HG02973 (cell line): ENCODE data around the gene NFATC1.

Source experiments
- ATAC-seq: cut with Tn5 transposase; IDR thresholded peaks from one replicate; pipeline ENCODE4 v1.9.1; 2021; ENCODE audit warnings: moderate library complexity; ENCODE audit not compliant: unreplicated experiment

NFATC1 gene

DNA sequence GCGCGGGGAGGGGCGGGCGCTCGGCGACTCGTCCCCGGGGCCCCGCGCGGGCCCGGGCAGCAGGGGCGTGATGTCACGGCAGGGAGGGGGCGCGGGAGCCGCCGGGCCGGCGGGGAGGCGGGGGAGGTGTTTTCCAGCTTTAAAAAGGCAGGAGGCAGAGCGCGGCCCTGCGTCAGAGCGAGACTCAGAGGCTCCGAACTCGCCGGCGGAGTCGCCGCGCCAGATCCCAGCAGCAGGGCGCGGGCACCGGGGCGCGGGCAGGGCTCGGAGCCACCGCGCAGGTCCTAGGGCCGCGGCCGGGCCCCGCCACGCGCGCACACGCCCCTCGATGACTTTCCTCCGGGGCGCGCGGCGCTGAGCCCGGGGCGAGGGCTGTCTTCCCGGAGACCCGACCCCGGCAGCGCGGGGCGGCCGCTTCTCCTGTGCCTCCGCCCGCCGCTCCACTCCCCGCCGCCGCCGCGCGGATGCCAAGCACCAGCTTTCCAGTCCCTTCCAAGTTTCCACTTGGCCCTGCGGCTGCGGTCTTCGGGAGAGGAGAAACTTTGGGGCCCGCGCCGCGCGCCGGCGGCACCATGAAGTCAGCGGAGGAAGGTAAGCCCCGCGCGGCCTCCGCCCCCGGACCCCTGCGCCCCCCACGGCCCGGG lies at the start of gene NFATC1:
Gene NFATC1, plus strand, starts transcription at position 170 of the 644 bp plus-strand sequence. Its CDS starts 295 bp downstream, at position 465.
- no peak for ATAC-seq

DNA sequence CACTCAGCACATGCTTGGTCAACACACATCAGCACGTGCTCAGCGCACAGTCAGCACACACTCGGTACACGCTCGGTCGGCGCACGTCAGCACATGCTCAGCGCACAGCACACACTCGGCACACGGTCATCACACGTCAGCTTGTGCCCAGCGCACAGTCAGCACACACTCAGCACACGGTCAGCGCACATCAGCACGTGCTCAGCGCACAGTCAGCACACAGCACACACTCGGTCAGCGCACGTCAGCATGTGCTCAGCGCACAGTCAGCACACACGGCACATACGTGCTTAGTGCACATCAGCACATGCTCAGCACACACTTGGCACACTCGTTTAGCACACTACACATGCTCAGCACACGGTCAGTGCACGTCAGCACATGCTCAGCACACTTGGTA lies 49.7 kb upstream of the NFATC1 start:
- ATAC-seq, result no peak

GRCh38 chr18:79348066-79348465 lies 47.7 kb upstream of the NFATC1 start:
- ATAC-seq, result no peak

- no peak for ATAC-seq
Observed at GRCh38 chr18:79352432-79352831, 43.3 kb upstream of the NFATC1 start.

GRCh38 chr18:79353267-79353666 lies 42.5 kb upstream of the NFATC1 start:
- no peak for ATAC-seq

DNA sequence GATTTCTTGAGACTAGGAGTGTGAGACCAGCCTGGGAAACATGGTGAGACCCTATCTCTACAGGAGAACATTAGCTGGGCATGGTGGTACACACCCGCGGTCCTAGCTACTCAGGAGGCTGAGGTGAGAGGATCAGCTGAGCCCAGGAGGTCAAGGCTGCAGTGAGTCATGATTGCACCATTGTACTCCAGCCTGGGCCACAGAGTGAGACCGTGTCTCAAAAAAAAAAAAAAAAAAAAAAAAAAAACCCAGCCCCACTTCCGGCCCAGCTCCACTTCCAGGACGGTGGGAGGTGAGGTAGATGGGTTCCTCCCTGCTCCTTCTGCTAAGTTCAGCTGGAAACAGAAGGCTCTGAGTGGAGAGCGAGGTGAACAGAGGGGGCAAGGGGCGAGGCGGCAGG lies 41.4 kb upstream of the NFATC1 start:
- no peak for ATAC-seq

GRCh38 chr18:79355433-79356335 lies 40.0 kb upstream of the NFATC1 start:
- ATAC-seq, result peak; percentile 33

- peak; percentile 92 for ATAC-seq
Observed at GRCh38 chr18:79356435-79356834, 39.3 kb upstream of the NFATC1 start.

DNA sequence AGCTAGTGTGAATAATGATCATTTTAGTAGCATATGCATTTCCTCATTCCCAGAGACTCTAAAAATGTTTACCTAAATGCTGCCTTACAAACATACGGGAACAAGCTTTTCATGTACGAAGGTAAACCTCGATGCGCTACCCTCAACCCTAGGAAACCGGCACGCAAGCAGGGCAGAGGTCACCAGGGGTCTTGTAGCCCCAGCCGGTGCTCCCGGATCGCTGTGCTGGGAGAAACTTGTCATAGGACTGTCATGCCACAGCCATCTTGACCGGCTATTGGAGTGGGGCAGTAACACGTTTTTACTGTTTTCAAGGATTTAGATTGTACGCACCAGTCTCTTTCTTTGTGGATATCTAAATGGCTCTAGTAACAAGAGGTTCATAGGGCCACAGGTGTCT lies 34.8 kb upstream of the NFATC1 start:
- no peak for ATAC-seq

DNA sequence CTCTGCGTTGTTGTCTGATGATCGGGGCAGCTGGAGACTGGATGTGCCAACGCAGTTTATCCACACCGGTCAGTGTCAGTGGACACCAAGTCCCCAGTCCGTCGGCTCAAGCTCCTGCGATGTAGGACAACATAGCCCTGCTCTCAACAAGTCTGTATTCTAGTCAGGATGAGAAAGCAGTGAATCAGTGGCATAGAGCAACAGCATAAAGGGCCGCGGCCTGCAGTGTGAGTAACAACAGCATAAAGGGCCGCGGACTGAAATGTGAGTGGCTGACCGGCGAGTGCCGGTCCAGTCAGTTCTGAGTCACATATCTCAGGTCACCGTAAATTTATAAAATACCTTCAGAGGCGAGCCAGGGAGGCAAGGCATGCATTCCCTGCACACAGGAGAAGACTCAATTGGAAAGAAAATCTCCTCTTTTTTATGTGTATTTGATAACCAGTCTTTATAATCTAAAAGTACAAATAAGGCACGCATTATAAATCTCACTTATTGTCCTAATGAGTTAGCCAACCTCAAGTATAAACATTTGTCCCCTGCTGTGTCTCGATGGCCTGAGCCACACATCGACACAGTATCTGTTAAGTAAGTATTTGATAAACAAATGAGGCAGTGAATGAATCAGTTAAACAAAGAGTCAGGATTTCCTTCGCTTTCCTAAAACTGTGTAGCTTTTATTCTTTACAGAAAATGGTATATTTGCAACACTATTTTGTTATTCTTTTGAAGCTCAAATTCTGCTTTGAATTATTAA lies 33.8 kb upstream of the NFATC1 start:
- ATAC-seq, result no peak

DNA sequence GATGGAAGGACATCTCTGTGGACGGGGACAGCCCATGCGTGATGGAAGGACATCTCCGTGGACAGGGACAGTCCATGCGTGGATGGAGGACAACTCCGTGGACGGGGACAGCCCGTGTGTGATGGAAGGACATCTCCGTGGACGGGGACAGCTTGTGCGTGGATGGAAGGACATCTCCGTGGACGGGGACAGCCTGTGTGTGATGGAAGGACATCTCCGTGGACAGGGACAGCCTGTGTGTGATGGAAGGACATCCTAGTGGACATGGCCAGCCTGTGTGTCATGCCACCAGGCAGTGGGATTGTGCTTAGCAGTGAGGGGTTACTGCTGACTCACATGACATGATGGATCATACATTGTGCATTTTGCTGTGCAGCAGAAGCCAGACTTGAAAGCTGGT lies 30.0 kb upstream of the NFATC1 start:
- no peak for ATAC-seq

- no peak for ATAC-seq
Observed at GRCh38 chr18:79366177-79367094, 29.3 kb upstream of the NFATC1 start.

DNA sequence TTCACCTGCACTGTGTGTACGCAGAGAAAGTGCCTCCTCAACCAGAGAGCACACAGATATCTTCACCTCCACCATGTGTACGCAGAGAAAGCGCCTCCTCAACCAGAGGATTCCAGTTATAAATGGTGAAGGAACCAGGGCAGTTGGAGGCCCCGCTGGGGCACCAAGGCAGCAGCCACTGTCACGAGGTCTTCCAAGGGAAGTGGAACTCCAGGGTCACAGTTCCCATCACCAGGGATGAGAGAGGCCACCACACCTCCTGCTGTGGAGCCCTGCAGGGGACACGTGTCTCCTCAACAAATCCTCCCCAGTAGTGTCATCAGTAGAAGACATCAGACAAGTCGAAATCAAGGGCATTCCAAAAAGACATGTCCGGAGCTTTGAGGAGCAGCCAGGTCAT lies 28.2 kb upstream of the NFATC1 start:
- no peak for ATAC-seq

GRCh38 chr18:79367989-79368388 lies 27.7 kb upstream of the NFATC1 start:
- ATAC-seq, result no peak

DNA sequence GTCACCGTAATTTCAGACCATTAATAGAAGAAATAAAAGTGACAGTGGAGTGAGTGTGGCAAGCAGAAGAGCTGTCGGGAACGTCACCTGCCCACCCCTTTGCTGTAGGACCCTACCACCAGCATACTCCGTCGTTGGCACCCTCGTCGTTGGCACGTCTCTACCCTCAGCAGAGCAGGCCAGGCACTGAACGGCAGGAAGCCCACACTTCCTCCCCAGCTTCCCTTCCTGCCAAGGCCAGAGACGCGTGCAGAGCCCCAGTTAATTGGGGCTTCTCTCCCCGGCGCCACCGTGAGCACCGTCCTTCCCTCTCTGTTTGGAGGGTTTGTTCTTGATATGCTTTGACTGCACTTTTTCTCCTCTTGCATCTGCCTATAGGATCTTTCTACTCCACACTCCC lies 27.0 kb upstream of the NFATC1 start:
- ATAC-seq, result no peak

- ATAC-seq, result no peak
Observed at GRCh38 chr18:79371561-79372121, 24.1 kb upstream of the NFATC1 start.

DNA sequence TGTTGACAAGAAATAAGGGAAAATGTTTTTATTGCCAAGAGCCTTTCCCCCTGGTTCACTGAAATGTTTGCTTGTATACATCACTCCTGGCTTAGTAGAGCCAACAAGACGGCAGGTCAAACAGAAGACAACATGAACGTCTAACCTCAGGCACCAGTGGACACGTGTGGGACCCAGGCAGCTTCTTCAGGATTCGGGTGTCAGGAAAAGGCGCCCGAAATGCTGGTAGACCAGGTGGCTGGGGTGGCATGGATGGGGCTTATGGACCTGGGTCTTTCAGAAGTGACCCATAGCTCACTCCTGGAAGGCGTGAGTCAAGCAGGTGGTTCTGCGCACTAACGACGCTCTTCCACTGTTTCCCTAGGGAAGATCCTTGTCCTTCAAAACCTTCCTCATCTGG lies 23.3 kb upstream of the NFATC1 start:
- ATAC-seq, result no peak

- no peak for ATAC-seq
Observed at GRCh38 chr18:79372991-79373390, 22.7 kb upstream of the NFATC1 start.

DNA sequence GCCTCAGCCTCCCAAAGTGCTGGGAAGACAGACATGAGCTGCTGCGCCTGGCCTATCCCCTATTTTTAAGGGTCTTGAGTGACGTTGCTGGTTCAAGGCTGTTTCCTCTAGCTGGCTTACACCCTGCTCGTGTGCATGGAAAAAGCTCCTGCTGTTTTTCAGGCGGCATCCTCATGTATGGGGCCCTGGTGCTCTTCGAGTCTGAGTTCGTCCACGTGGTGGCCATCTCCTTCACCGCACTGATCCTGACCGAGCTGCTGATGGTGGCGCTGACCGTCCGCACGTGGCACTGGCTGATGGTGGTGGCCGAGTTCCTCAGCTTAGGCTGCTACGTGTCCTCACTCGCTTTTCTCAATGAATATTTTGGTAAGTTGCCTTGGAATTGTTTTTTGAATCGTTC lies 22.0 kb upstream of the NFATC1 start:
- ATAC-seq, result no peak
